Stimulated activated CD8-positive, alpha-beta memory T cell treated with anti-CD3 and anti-CD28 coated beads, Interleukin-7, amount 100 ng/mL, for 48 hours (primary cell): ENCODE data around the gene C6.
"Not testable (repeated sequence)": the region's sequence is repeated elsewhere in the genome, so short reads cannot be mapped to it uniquely, and the experiment has no call there.

Experiments used
- DNase-seq, 2 donors: peaks; one replicate each; pipeline ENCODE4 v3.0.0-alpha.2; 2020; ENCODE audit warnings: low read depth in 1 of 2; ENCODE audit errors: extremely low read depth in 1 of 2

The C6 gene

GRCh38 chr5:41213340-41213739 is at the start of gene C6:
TSS of gene C6 (minus strand) at chr5:41213532. CDS start at chr5:41203230, 10,302 bp downstream.
- no peak for DNase-seq

DNA sequence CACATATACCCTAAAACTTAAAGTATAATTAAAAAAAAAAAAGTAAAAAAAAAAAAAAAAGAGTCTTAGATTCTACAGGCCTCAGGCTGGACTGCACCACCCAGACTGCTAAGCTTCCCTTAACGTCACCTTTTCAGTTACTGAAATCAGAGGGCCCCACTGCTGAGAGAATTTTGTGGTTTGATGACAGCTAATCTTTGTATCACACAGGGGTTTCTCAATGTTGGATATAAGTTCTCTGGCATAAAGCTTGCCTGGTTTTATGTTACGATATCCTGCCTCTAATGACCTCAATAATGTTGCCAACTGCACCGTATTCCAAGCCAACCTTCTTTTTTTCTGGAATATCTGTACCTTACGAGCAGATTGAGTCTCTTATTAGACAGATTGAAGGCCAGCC is 43.1 kb upstream of the C6 start:
- DNase-seq, result no peak

GRCh38 chr5:41253109-41253508 is 39.8 kb upstream of the C6 start:
- no peak for DNase-seq

DNA sequence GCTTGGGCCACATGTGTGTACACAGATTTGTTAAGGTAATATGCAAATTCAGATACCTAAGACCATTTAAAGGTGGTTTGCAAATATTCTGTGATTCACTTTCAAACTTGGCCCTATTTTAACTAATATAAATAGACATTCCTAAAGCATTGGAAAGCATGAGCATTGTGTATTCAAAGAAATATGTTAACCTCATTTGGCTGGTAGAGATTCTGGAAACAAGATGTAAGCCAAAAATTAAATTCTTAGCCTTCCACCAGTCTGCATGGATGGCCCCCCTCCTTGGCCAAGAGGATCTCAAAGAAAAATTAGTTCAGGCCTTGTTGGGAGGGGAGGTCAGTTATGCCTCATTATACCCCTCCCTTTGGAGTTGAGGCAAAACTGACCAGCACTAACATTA is 38.7 kb upstream of the C6 start:
- DNase-seq, result no peak

- DNase-seq, result no peak
Observed at GRCh38 chr5:41250351-41250987, 37.1 kb upstream of the C6 start.

DNA sequence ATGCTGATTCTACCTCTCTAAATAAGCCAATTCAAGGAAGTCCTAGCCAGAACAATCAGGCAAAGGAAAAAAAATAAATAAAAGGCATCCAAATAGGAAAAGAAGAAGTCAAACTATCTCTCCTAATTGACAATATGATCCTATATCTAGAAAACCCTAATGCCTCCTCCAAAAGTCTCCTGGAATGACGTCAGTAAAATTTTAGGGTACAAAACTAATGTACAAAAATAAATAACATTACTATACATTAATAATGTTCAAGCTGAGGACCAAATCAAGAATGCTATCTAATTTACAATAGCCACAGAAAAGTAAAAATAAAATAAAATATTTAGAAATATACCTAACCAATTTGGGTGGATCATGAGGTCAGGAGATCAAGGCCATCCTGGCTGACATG is 33.8 kb upstream of the C6 start:
- DNase-seq, result no peak

DNA sequence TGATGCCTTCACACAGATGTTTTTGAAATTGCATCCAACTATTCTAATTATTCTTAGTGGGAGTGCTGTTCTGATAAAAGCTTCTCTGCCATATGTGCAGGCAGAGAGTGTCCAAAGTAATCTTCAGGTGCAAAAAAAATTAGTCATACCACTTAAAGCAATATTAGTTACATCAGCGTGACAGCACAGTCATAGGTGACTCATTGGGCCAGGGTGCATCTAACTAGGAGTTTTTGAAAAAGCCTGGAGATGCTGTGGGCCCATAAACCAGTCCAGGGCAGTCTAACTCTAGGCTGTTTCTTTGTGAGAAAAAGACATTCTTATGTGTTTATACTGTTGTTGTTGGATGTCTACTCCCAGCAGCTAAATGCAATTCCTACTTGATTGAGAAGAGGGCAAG is 33.0 kb upstream of the C6 start:
- no peak for DNase-seq

- no peak for DNase-seq
Observed at GRCh38 chr5:41243558-41243957, 30.2 kb upstream of the C6 start.

GRCh38 chr5:41240985-41241384 is 27.7 kb upstream of the C6 start:
- no peak for DNase-seq

DNA sequence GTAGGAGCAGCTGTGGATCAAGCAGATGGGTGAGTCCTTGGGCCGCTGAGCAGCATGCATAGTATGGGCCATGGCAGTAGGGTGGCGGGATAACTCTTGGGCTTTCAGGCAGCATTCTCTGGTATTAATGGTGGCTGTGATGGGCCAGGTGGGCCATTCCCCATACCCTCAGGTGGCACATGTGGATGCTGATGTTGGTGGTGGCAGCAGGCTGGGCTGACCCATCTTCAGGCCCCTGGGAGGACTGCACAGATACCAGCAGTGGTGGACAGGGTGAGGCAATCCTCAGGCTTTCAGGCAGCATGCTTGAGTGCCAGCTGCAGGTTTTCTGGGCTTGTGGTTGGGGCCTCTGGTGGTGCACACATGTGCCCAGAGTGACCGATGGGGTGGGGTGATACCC is 27.1 kb upstream of the C6 start:
- DNase-seq, result no peak

GRCh38 chr5:41234475-41234874 is 21.1 kb upstream of the C6 start:
- no peak for DNase-seq

GRCh38 chr5:41232797-41233196 is 19.5 kb upstream of the C6 start:
- no peak for DNase-seq

GRCh38 chr5:41230276-41230675 is 16.9 kb upstream of the C6 start:
- not testable (repeated sequence) for DNase-seq

DNA sequence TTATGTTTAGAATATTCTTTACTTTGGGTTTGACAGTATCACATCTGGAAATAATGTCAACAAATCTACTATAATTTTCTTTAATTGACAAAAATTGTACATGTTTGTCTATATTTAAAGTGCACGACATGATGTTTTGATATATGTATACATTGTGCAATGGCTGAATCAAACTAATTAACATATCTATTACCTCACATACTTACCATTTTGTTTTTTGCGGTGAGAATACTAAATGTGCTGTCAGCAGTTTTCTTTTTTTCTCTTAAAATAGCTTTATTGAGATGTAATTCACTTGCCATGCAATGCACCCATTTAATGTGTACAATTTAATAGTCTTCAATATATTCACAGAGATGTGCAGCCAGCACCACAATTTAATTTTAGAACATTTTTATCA is 10.6 kb upstream of the C6 start:
- no peak for DNase-seq

DNA sequence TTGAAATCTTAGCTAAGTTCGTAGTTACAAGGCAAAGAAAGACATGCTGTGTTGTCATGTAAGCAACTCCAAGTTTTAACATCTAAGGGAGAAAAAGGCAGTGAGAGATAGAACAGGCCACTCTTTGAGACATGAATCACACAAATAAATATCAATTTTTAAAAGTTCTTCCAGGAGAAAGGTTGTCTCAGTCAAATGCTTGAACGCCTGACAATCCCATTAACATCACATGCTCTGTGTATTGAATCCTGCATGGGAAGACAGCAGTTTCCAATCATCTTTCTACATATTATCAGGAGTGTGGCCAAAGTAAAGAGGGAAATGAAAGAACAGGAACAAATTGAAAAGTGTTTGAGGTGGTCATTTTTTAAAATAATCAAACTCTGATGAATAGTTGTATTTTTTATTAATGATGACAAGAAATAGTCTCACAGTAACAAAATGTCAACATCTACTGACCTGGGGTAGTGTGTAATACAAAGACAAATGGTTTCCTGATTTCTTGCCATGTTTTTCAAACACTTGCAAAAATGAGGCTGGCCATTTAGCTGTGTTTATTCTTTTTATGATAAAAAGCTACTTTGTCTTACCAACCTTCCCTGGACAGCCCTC is 6.4 kb upstream of the C6 start:
- no peak for DNase-seq

GRCh38 chr5:41218929-41219657 is 5.8 kb upstream of the C6 start:
- no peak for DNase-seq

DNA sequence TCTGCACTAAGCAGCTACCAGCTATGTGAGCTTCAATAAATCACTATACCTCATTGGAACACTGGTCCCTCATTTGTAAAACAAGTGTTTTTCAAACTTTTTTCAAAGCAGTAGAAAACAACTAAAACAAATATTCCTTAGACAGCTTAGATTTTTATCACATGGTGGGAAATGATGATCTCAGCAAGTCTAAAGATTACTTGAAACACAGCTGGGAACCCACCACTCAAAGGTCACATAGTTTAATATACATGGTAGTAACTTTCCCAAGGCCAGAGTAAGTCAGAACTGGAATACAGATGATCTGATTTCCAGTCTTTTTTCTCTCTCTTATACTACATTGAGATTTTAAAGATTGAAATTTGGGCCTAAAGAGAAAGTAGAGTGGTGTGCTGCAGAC is 850 bp upstream of the C6 start:
- DNase-seq, result no peak

- no peak for DNase-seq
Observed at GRCh38 chr5:41212935-41213334, 397 bp downstream of the C6 start.

- no peak for DNase-seq
Observed at GRCh38 chr5:41211417-41211816, 1.9 kb downstream of the C6 start.

DNA sequence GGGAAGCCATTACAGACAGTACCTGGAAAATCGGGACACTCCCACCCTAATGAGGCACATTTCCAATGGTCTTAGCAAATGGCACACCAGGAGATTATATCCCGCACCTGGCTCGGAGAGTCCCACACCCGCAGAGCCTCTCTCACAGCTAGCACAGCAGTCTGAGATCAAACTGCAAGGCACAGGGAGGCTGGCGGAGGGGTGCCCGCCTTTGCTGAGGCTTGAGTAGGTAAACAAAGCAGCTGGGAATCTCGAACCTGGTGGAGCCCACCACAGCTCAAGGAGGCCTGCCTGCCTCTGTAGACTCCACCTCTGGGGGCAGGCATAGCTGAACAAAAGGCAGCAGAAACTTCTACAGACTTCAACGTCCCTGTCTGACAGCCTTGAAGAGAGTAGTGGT is 7.9 kb downstream of the C6 start:
- not testable (repeated sequence) for DNase-seq

DNA sequence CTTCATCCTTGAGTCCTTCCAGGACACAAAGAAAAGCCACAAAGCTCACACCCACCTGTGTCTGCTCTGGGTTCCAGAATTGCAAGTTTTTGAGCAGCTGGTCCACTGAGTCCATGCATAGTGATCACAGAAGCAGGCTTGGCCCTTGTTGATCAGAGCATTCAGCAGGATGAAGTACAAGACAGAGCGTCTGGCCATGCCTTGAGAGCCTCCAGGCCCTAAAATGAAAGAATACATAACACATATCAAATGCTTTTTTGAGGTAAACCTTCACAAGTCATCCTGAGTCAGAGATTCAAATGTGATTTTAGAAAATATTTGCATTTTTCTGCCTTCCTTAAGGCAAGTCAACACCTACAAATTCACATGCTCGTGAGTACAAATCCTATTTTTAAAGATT is 10.3 kb downstream of the C6 start:
- no peak for DNase-seq

DNA sequence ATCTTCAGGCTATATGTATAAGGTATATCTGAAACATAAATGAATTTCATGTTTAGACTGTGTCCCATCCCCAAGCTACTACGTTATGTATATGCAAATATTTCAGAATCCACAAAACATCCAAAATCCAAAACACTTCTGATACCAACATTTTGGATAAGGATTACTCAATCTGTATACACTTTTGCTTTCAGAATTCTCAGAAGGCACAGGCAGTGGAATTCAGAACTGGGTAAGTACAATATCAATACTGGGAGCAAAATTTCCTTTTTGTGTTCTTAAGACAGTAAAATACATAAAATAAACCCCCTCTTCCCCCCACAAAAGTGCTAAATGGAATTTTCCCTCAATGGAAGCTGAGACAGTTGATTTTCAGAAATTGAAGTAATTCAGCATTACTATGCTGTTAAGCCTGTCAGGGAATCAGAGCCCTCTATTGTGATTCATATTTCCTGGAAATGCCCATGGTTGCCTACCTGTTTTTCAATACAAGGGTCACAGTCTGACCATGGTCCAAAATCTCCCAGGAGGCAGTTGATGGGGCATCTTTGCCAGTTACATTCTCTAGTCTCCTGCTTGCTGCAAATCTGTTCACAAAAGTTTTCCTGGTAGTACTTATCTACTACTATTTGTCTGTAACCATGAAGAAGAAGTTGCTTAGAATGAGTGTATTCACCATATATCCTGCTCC is 12.1 kb downstream of the C6 start:
- DNase-seq, result no peak
